Hepatocyte (in vitro differentiated cells): ENCODE data around the gene HOXB13. TPM values are rescaled to one million over a fixed set of nuclear protein-coding genes. Genes with fewer than 3 reads are reported as not detected.
A peak's percentile ranks its signal among the peaks of the same experiment; 100 is the strongest.

Experiments
- DNase-seq: peaks from one replicate; pipeline ENCODE4 v3.0.0-alpha.2; 2016; ENCODE audit warnings: low spot score
- H2AFZ ChIP-seq: fragments of 200-600 bp; sonication (generic); 2 replicates; pipeline ENCODE4 v1.6.0; 2016; ENCODE audit warnings: antibody characterized with exemption, mild to moderate bottlenecking
- H3K27ac ChIP-seq: fragments of 200-600 bp; sonication (generic); 2 replicates; pipeline ENCODE4 v1.5.1; 2016; ENCODE audit warnings: mild to moderate bottlenecking
- H3K27me3 ChIP-seq: fragments of 200-600 bp; sonication (generic); 2 replicates; pipeline ENCODE4 v1.6.1; 2016
- H3K36me3 ChIP-seq: fragments of 200-600 bp; sonication (generic); replicated peaks from 2 replicates; pipeline ENCODE4 v1.5.1; 2016; ENCODE audit warnings: low read depth; ENCODE audit not compliant: insufficient read depth
- H3K4me1 ChIP-seq: fragments of 200-600 bp; sonication (generic); 2 replicates; pipeline ENCODE4 v1.5.1; 2016; ENCODE audit warnings: mild to moderate bottlenecking, moderate library complexity; ENCODE audit not compliant: insufficient read depth
- H3K4me2 ChIP-seq: fragments of 200-600 bp; sonication (generic); 2 replicates; pipeline ENCODE4 v1.6.0; 2016
- H3K4me3 ChIP-seq: fragments of 200-600 bp; sonication (generic); 2 replicates; pipeline ENCODE4 v1.5.1; 2016; ENCODE audit warnings: mild to moderate bottlenecking
- H3K79me2 ChIP-seq: fragments of 200-600 bp; sonication (generic); 2 replicates; pipeline ENCODE4 v1.6.0; 2017; ENCODE audit warnings: mild to moderate bottlenecking
- H3K9me2 ChIP-seq: fragments of 200-600 bp; sonication (generic); replicated peaks from 2 replicates; pipeline ENCODE4 v1.6.0; 2017; ENCODE audit warnings: mild to moderate bottlenecking; ENCODE audit not compliant: insufficient read depth
- H3K9me3 ChIP-seq: fragments of 200-600 bp; sonication (generic); 2 replicates; pipeline ENCODE4 v1.5.1; 2016; ENCODE audit warnings: low read depth, mild to moderate bottlenecking
- H4K20me1 ChIP-seq: fragments of 200-600 bp; sonication (generic); 2 replicates; pipeline ENCODE4 v1.6.0; 2016; ENCODE audit warnings: mild to moderate bottlenecking; ENCODE audit not compliant: insufficient read depth, poor library complexity, severe bottlenecking
- CTCF ChIP-seq: fragments of 200-600 bp; sonication (generic); IDR thresholded peaks from 2 replicates; pipeline ENCODE4 v1.5.1; 2016; ENCODE audit warnings: antibody characterized with exemption, mild to moderate bottlenecking; ENCODE audit not compliant: poor library complexity
- EZH2 ChIP-seq: fragments of 200-600 bp; sonication (generic); IDR thresholded peaks from 2 replicates; pipeline ENCODE4 v1.6.1; 2016; ENCODE audit warnings: antibody characterized with exemption, mild to moderate bottlenecking, borderline replicate concordance
- EZH2phosphoT487 ChIP-seq: fragments of 200-600 bp; sonication (generic); IDR thresholded peaks from one replicate; pipeline ENCODE4 v1.6.1; 2018; ENCODE audit warnings: antibody characterized with exemption, mild to moderate bottlenecking, low read depth, moderate library complexity; ENCODE audit not compliant: unreplicated experiment, severe bottlenecking
- WGBS: methylation state at CpG from one replicate; pipeline ENCODE4 v1.1.6; 2016; ENCODE audit warnings: low lambda C conversion rate; ENCODE audit errors: missing lambda C conversion rate; 5-methylcytosine and 5-hydroxymethylcytosine counted together
- polyA plus RNA-seq: library from polyadenylated mRNA; unstranded; fragments of >200 nt; fragmentation: Nextera tagmentation; extraction: Ambion mirVana; gene quantifications from 2 replicates; pipeline ENCODE4 v1.2.1, GENCODE V29; 2016
- total RNA-seq: library from RNA; depleted of rRNA; stranded (reverse); fragments of >200 nt; gene quantifications from 2 replicates; pipeline ENCODE4 v1.2.3, GENCODE V29; 2014

HOXB13 gene
- total and polyA plus RNA-seq, 2 experiments from 2014 or later: 0.13 to 0.28 TPM

GRCh38 chr17:48735062-48735351, 6.5 kb upstream of the HOXB13 start:
- H3K27me3 ChIP-seq: peaks cover 99% of the 10 kb centered on the region
- H2AFZ ChIP-seq: no peak overlapping the region
- 18% methylated on average over 7 of the region's 7 CpGs for WGBS
- peaks cover 6% of the 10 kb centered on the region for H3K4me1 ChIP-seq
- no peaks in the 10 kb centered on the region for H3K9me3 ChIP-seq
- H3K4me2 ChIP-seq: no peak overlapping the region
- no peak for TF ChIP-seq EZH2phosphoT487
- no peak for TF ChIP-seq EZH2
- no peak for TF ChIP-seq CTCF
- H4K20me1 ChIP-seq: no peaks in the 10 kb centered on the region
- DNase-seq: no peak
- H3K36me3 ChIP-seq: no peaks in the 10 kb centered on the region
- H3K79me2 ChIP-seq: no peaks in the 10 kb centered on the region
- H3K27ac ChIP-seq: no peak overlapping the region
- no peak overlapping the region for H3K4me3 ChIP-seq
- H3K9me2 ChIP-seq: no peaks in the 10 kb centered on the region

- DNase-seq: no peak
- Histone ChIP-seq H2AFZ (no peak overlapping the region), H4K20me1 (no peaks in the 10 kb centered on the region), H3K9me2 (no peaks in the 10 kb centered on the region), H3K4me2 (no peak overlapping the region), H3K4me3 (no peak overlapping the region), H3K36me3 (no peaks in the 10 kb centered on the region), H3K79me2 (no peaks in the 10 kb centered on the region), H3K4me1 (peaks cover 6% of the 10 kb centered on the region), H3K27me3 (peaks cover 99% of the 10 kb centered on the region), H3K27ac (no peak overlapping the region), H3K9me3 (no peaks in the 10 kb centered on the region)
- WGBS: 28% methylated on average over 14 of the region's 14 CpGs
- TF ChIP-seq EZH2: no peak
- TF ChIP-seq CTCF: no peak
- no peak for TF ChIP-seq EZH2phosphoT487
Measured at GRCh38 chr17:48734333-48735061, 5.9 kb upstream of the HOXB13 start.

- TF ChIP-seq EZH2phosphoT487 (peak; percentile 41), CTCF (no peak), EZH2 (peak; percentile 48)
- Histone ChIP-seq H3K4me1 (peaks cover 6% of the 10 kb centered on the region), H3K4me2 (peak overlapping the region; percentile 70), H3K36me3 (no peaks in the 10 kb centered on the region), H3K4me3 (no peak overlapping the region), H3K27ac (no peak overlapping the region), H4K20me1 (no peaks in the 10 kb centered on the region), H3K9me2 (no peaks in the 10 kb centered on the region), H3K79me2 (no peaks in the 10 kb centered on the region), H2AFZ (no peak overlapping the region), H3K27me3 (peaks cover 99% of the 10 kb centered on the region), H3K9me3 (no peaks in the 10 kb centered on the region)
- WGBS: 19% methylated on average over 22 of the region's 22 CpGs
- DNase-seq: no peak
Measured at GRCh38 chr17:48733632-48734328, 5.2 kb upstream of the HOXB13 start.
